CD4-positive, CD25-positive, alpha-beta regulatory T cell (primary cell): ENCODE results near the gene CDH2. TPM values are rescaled to one million over a fixed set of nuclear protein-coding genes. Genes with fewer than 3 reads are reported as not detected.
A peak's percentile ranks its signal among the peaks of the same experiment; 100 is the strongest.

Experiments
- ATAC-seq, 2 donors: fragments of 150-1000 bp; cut with Tn5 transposase; one replicate each; pipeline ENCODE4 v1.10.0; 2021; ENCODE audit warnings: low read depth in 2 of 2, moderate number of reproducible peaks in 2 of 2, moderate library complexity in 1 of 2
- DNase-seq, 3 donors: peaks; one replicate each; pipeline versions ENCODE4 v3.0.0 to v3.0.0-alpha.2; 2012 to 2022; ENCODE audit warnings: mixed read lengths in 1 of 3
- H3K27ac ChIP-seq: one replicate; pipeline ENCODE4 v1.7.0; 2013; ENCODE audit warnings: mild to moderate bottlenecking, low read length; ENCODE audit not compliant: insufficient read depth, poor library complexity, severe bottlenecking
- H3K27me3 ChIP-seq: one replicate; pipeline ENCODE4 v1.7.0; 2013; ENCODE audit warnings: low read length; ENCODE audit not compliant: control insufficient read depth, insufficient read depth
- H3K36me3 ChIP-seq: one replicate; pipeline ENCODE4 v1.7.0; 2013; ENCODE audit warnings: mild to moderate bottlenecking, low read length, moderate library complexity; ENCODE audit not compliant: control insufficient read depth, insufficient read depth
- H3K4me1 ChIP-seq: 2 replicates; pipeline ENCODE4 v1.7.0; 2013; ENCODE audit warnings: mild to moderate bottlenecking, low read length; ENCODE audit not compliant: insufficient read depth, control insufficient read depth, poor library complexity, severe bottlenecking
- H3K4me3 ChIP-seq: one replicate; pipeline ENCODE4 v1.7.0; 2013; ENCODE audit warnings: low read depth, mild to moderate bottlenecking, low read length, moderate library complexity
- H3K9me3 ChIP-seq, 2 experiments: 1 replicate in 1 of 2; 2 replicates in 1 of 2; pipeline ENCODE4 v1.7.0; 2013; ENCODE audit warnings: low read length in 2 of 2, mild to moderate bottlenecking in 1 of 2, moderate library complexity in 1 of 2; ENCODE audit not compliant: control insufficient read depth in 2 of 2
- H3K27ac Mint-ChIP-seq, 3 donors: one replicate each; pipeline ENCODE4 v1.8.0; 2020 to 2022; ENCODE audit warnings: mild to moderate bottlenecking in 3 of 3, mixed read lengths in 3 of 3, moderate library complexity in 2 of 3
- H3K27me3 Mint-ChIP-seq: one replicate; pipeline ENCODE4 v1.8.0; 2022; ENCODE audit warnings: mild to moderate bottlenecking, mixed read lengths
- H3K36me3 Mint-ChIP-seq: one replicate; pipeline ENCODE4 v1.8.0; 2020; ENCODE audit warnings: mixed read lengths
- H3K4me1 Mint-ChIP-seq, 4 donors: one replicate each; pipeline ENCODE4 v1.8.0; 2020 to 2022; ENCODE audit warnings: mixed read lengths in 4 of 4, mild to moderate bottlenecking in 1 of 4
- H3K4me3 Mint-ChIP-seq, 4 donors: one replicate each; pipeline ENCODE4 v1.8.0; 2020 to 2022; ENCODE audit warnings: mild to moderate bottlenecking in 4 of 4, mixed read lengths in 4 of 4, moderate library complexity in 3 of 4
- H3K9me3 Mint-ChIP-seq, 7 donors: one replicate each; pipeline ENCODE4 v1.8.0; 2020 to 2022; ENCODE audit warnings: mixed read lengths in 7 of 7, mild to moderate bottlenecking in 3 of 7, moderate library complexity in 2 of 7
- polyA plus RNA-seq, 4 donors: library from polyadenylated mRNA; unstranded; fragments of 300-500 nt; fragmentation: Illumina TruSeq; gene quantifications; one replicate each; pipeline ENCODE4 v1.2.3, GENCODE V29; 2021
- total RNA-seq: library from RNA; stranded (reverse); gene quantifications from one replicate; pipeline ENCODE4 v1.2.3, GENCODE V29; 2022

The CDH2 gene
- total and polyA plus RNA-seq, 5 donors from 2014 or later: not detected

GRCh38 chr18:28193177-28193778 lies 16.3 kb upstream of the CDH2 start:
- Mint-ChIP-seq H3K4me1 (no peaks in the 10 kb centered on the region), H3K9me3 (peaks cover 0 to 18% (median 2%) of the 10 kb centered on the region in 7 donors), H3K27ac (no peak overlapping the region), H3K4me3 (no peak overlapping the region), H3K27me3 (no peaks in the 10 kb centered on the region), H3K36me3 (no peaks in the 10 kb centered on the region)
- no peaks in the 10 kb centered on the region for H3K4me1 ChIP-seq
- no peak for DNase-seq
- no peak overlapping the region for H3K4me3 ChIP-seq
- no peak for ATAC-seq
- no peaks in the 10 kb centered on the region for H3K36me3 ChIP-seq
- H3K27me3 ChIP-seq: no peaks in the 10 kb centered on the region
- no peak overlapping the region for H3K27ac ChIP-seq
- no peaks in the 10 kb centered on the region for H3K9me3 ChIP-seq

DNA sequence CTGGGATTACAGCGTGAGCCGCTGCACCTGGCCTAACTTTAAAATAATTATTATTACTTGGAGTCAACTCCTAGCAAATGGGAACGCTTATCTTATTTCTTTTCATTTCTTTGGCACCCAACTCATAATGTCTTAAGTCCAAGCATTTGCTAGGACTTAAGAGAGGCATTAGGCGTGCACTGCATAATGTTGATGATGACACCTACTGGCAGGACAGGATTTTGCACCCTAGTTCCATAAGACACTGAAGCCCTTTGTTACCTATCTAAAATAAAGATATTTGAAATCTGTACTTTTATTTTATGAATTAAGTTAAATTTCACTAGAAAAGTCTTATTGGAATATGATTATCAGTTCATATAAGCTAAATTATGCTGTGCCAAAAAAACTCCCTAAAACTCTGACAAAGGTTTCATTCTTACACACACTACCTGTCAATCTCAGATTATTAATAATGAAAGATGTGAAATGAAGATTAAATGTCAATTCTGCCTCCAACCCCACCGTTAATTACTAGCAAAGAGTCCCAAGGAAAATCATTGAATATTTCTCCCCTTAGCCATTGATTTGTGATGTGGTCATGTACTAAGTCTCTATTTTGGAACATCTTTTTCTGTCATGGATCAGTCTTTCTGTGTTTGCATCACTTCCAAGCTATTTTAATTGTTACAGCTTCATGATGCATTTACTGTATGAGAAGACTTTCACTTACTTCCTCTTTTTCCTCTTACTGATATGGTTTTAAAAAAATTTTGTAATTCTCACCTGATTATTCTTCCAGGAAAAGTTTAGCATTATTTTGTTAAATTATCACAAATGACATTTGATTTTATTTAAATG lies 12.7 kb upstream of the CDH2 start:
- ATAC-seq: no peak
- Mint-ChIP-seq H3K27me3 (no peaks in the 10 kb centered on the region), H3K9me3 (peaks cover 0 to 6% (median 3%) of the 10 kb centered on the region in 7 donors), H3K4me3 (no peak overlapping the region), H3K36me3 (no peaks in the 10 kb centered on the region), H3K27ac (no peak overlapping the region), H3K4me1 (no peaks in the 10 kb centered on the region)
- Histone ChIP-seq H3K9me3 (no peaks in the 10 kb centered on the region), H3K27ac (no peak overlapping the region), H3K4me3 (no peak overlapping the region), H3K27me3 (no peaks in the 10 kb centered on the region), H3K4me1 (no peaks in the 10 kb centered on the region), H3K36me3 (no peaks in the 10 kb centered on the region)
- DNase-seq: peak in 1 of 3 donors; percentile 38

DNA sequence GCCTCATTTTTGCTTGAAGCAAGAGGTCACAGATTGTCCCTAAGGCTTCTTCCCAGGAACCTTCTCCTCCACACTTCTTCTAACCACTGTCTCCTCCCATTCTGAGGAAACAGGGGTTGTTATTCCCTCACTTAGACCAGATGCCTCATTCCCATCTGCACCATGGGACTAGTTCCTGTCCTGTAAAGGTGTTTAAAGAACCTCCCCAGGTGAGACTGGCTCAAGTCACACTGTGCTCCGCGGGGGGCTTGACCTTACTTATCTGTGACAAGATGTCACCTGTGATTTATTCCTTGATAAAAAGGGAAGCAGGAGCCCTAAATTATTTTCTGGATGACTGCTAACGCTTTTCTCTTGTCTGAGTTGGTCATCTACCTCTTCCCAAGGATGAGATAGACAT lies 8.2 kb upstream of the CDH2 start:
- no peak for ATAC-seq
- Mint-ChIP-seq H3K4me3 (no peak overlapping the region), H3K9me3 (peaks cover 0 to 7% (median 2%) of the 10 kb centered on the region in 7 donors), H3K4me1 (no peaks in the 10 kb centered on the region), H3K27me3 (peaks cover 4% of the 10 kb centered on the region), H3K27ac (no peak overlapping the region), H3K36me3 (no peaks in the 10 kb centered on the region)
- no peak for DNase-seq
- Histone ChIP-seq H3K9me3 (no peaks in the 10 kb centered on the region), H3K27ac (no peak overlapping the region), H3K27me3 (no peaks in the 10 kb centered on the region), H3K4me1 (no peaks in the 10 kb centered on the region), H3K4me3 (no peak overlapping the region), H3K36me3 (no peaks in the 10 kb centered on the region)

GRCh38 chr18:28183418-28184078 lies 6.6 kb upstream of the CDH2 start:
- peaks cover 3% of the 10 kb centered on the region for H3K27me3 ChIP-seq
- H3K27ac ChIP-seq: no peak overlapping the region
- H3K4me3 ChIP-seq: no peak overlapping the region
- no peaks in the 10 kb centered on the region for H3K9me3 ChIP-seq
- DNase-seq (no peak), ATAC-seq (no peak)
- Mint-ChIP-seq H3K27ac (no peak overlapping the region), H3K27me3 (peaks cover 9% of the 10 kb centered on the region), H3K36me3 (no peaks in the 10 kb centered on the region), H3K4me1 (no peaks in the 10 kb centered on the region), H3K9me3 (peaks cover 0 to 8% (median under 1%) of the 10 kb centered on the region in 7 donors), H3K4me3 (no peak overlapping the region)
- no peaks in the 10 kb centered on the region for H3K4me1 ChIP-seq
- no peaks in the 10 kb centered on the region for H3K36me3 ChIP-seq

GRCh38 chr18:28181616-28182015 lies 4.7 kb upstream of the CDH2 start:
- ATAC-seq: no peak
- Histone ChIP-seq H3K4me3 (no peak overlapping the region), H3K4me1 (no peaks in the 10 kb centered on the region), H3K36me3 (no peaks in the 10 kb centered on the region), H3K9me3 (no peaks in the 10 kb centered on the region), H3K27me3 (peaks cover 3% of the 10 kb centered on the region), H3K27ac (no peak overlapping the region)
- H3K4me3 Mint-ChIP-seq: no peak overlapping the region
- H3K4me1 Mint-ChIP-seq: peaks cover 0 to 3% (median 0%) of the 10 kb centered on the region in 4 donors
- H3K9me3 Mint-ChIP-seq: peaks cover 0 to 6% (median 1%) of the 10 kb centered on the region in 7 donors
- H3K27me3 Mint-ChIP-seq: peaks cover 16% of the 10 kb centered on the region
- H3K36me3 Mint-ChIP-seq: no peaks in the 10 kb centered on the region
- no peak for DNase-seq
- no peak overlapping the region for H3K27ac Mint-ChIP-seq

DNA sequence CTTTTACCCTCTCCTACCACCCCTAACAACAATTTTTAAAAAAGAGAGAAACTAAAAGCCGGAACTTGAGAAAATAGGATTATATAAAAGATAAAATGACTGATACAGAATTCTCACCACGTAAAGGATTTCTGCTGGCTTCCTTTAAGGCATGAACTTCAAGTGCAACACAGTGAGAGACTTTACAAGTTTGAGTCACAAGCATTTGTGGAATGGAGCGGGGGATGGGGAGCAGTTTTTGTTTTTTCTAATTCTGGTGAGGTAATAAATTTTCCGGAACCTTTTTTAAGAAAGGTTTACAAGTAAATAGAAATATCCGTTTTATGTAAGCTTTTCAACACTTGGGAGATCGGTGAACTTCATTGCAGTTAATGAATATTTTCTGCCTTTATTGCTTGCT lies 1.8 kb upstream of the CDH2 start:
- H3K36me3 Mint-ChIP-seq: peaks cover 3% of the 10 kb centered on the region

DNA sequence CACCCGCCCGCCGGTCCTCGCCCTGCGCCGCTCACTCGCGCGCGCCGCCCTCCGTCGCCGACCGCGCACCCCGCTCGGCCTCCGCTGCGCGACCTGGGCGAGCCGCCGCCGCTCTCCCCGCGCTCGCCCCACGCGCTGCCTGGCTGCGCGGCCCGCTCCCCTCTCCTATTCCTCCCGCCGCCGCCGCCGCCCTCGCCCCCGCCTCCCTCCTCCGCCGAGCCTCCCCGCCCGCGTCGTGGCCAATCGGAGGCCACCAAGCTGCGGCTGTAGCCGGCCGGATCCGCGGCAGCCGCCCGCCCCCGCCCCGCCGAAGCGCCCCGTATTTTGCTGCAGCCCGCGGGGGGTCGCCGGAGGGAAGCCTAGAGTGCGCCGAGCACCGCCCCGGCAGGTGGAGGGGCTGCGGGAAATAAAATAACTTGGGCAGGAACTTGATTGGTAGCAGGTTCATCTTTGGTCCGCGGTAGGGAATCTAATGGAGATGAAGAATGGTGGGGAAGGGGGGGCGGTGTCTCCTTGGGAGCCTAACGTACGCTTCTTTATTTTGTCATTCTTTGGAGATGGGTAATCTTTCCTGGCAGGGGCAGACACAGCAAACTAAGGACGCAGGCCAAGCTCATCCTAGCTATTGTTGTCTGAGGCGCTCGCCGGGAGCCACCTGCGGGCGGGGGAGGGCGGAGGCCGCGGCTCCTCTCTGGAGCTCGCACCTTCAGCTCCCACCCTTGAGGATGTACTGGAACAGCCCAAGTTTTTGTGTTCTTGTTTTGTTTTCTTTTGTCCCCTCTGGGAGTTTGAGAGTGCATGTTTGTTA lies 1.1 kb upstream of the CDH2 start:
- no peak for DNase-seq
- Mint-ChIP-seq H3K9me3 (peaks cover 0 to 11% (median 0%) of the 10 kb centered on the region in 7 donors), H3K4me1 (peaks cover 0 to 12% (median 0%) of the 10 kb centered on the region in 4 donors), H3K27ac (no peak overlapping the region), H3K36me3 (peaks cover 3% of the 10 kb centered on the region), H3K27me3 (peaks cover 33% of the 10 kb centered on the region), H3K4me3 (peak overlapping the region in 2 of 4 donors; percentile 52 to 67)
- no peak for ATAC-seq
- H3K27me3 ChIP-seq: peaks cover 3% of the 10 kb centered on the region
- no peak overlapping the region for H3K4me3 ChIP-seq
- no peaks in the 10 kb centered on the region for H3K9me3 ChIP-seq
- no peaks in the 10 kb centered on the region for H3K4me1 ChIP-seq
- H3K27ac ChIP-seq: no peak overlapping the region
- no peaks in the 10 kb centered on the region for H3K36me3 ChIP-seq

More for the DNA sequence above, 1.8 kb upstream of the CDH2 start:
- Mint-ChIP-seq H3K4me1 (peaks cover 0 to 12% (median 0%) of the 10 kb centered on the region in 4 donors), H3K9me3 (peaks cover 0 to 11% (median 0%) of the 10 kb centered on the region in 7 donors), H3K4me3 (no peak overlapping the region), H3K27me3 (peaks cover 33% of the 10 kb centered on the region), H3K27ac (no peak overlapping the region)
- no peaks in the 10 kb centered on the region for H3K4me1 ChIP-seq
- H3K9me3 ChIP-seq: no peaks in the 10 kb centered on the region
- H3K36me3 ChIP-seq: no peaks in the 10 kb centered on the region
- DNase-seq (no peak), ATAC-seq (no peak)
- peaks cover 3% of the 10 kb centered on the region for H3K27me3 ChIP-seq
- H3K27ac ChIP-seq: no peak overlapping the region
- no peak overlapping the region for H3K4me3 ChIP-seq
